ENCODE results near the gene SPEG.

DNA sequence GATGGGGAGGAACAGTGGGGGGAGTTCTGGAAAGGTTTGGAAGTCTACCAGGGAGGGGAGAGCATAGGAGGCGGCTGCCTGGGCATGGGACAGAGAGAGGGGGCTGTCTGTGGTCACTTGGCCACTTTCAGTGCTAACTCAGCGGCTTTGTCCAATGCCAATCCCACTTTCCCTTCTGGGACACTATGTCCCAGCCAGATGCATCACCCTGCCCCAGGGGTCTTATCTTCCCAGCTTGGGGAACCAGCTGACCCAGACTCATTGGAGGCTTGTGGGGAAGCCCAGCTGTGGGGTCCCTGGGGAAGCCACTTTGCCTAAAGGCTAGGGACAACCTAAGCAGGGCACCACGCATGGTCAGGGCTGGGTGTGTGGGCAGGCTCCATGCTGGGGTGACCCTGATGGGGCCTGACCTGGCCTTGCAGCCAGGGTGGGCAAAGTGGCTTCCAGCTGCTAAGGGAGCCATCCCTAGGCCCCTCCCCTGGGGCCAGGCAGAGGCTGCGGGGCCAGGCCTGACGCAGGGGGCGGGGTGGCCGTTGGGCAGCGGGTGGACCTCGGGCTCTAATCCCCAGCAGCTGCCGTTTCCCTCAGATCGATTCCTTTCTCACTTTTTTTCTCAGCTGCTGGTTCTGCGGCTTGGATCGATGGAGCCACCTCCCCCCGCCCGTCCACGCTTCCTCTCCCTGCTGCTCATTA lies 78.0 kb downstream of the SPEG start:
- TF ChIP-seq, protein P1, sequence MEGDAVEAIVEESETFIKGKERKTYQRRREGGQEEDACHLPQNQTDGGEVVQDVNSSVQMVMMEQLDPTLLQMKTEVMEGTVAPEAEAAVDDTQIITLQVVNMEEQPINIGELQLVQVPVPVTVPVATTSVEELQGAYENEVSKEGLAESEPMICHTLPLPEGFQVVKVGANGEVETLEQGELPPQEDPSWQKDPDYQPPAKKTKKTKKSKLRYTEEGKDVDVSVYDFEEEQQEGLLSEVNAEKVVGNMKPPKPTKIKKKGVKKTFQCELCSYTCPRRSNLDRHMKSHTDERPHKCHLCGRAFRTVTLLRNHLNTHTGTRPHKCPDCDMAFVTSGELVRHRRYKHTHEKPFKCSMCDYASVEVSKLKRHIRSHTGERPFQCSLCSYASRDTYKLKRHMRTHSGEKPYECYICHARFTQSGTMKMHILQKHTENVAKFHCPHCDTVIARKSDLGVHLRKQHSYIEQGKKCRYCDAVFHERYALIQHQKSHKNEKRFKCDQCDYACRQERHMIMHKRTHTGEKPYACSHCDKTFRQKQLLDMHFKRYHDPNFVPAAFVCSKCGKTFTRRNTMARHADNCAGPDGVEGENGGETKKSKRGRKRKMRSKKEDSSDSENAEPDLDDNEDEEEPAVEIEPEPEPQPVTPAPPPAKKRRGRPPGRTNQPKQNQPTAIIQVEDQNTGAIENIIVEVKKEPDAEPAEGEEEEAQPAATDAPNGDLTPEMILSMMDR (IDR thresholded peaks at IDR 0.05), result no peak
- TF ChIP-seq EP300 (IDR thresholded peaks at IDR 0.05), result no peak
- no peak for TF ChIP-seq POLR2A (IDR thresholded peaks at IDR 0.05)
- no peak for TF ChIP-seq POLR2AphosphoS5 (IDR thresholded peaks at IDR 0.05)

Measured in upper lobe of left lung (tissue), 4 donors.